ENCODE measurements around the gene NSMF.
"Not testable (repeated sequence)": the region's sequence is repeated elsewhere in the genome, so short reads cannot be mapped to it uniquely, and the experiment has no call there.

Gene NSMF

DNA sequence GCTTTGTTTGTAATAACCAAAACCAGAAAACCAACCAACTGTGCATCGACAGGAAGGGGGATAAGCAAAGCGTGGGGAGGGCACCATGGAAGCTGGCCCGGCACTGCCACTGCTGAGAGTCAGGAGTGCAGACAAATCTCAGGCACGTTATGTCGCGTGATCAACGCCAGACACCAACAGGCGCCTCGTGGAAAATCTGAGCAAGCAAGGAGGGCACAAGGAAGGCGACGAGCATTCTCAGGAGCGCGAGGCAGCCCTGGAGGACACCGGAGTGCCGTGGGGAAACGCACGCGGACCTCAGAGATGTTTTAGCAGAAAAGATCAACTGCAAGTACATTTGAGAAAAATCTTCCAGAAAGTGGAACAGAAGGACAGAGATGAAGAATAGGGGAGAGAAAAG is 15.1 kb upstream of the NSMF start:
- DNase-seq: no peak

DNA sequence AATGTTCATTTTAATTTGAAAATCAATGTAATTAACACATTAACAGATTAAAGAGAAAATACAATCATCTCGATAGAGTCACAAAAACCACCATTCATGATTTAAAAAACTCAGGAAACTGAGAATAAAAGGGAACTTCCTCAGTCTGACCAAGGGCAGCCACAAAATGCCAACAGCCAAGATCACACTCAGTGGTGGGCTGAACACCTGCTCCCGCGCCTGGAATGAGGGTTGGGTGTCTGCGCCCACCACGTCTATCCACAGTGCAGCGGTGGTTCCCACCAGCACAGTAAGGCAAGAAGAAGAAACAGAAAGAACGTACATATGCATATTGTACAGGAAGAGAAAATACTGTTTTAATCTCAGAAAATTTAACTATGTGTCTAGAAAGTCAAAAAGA is 11.7 kb upstream of the NSMF start:
- no peak for DNase-seq

DNA sequence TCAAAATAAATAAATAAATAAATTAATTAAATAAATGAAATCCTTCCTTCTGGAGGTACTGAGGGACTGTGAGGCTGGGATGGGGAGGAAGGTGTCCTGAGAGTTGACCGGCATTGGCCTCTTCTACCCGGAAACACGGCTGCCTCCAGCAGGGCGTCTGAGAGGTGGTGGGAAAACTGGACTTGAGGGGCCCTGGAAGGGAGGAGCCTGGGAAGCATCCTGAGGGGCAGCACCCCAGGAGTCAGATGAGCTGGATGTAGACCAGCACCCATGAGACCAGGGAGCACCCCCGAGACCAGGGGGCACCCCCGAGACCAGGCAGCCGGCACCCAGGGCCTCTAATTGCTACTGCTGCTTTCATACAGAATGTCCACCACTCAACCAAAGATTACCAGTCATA is 8.8 kb upstream of the NSMF start:
- no peak for DNase-seq

DNA sequence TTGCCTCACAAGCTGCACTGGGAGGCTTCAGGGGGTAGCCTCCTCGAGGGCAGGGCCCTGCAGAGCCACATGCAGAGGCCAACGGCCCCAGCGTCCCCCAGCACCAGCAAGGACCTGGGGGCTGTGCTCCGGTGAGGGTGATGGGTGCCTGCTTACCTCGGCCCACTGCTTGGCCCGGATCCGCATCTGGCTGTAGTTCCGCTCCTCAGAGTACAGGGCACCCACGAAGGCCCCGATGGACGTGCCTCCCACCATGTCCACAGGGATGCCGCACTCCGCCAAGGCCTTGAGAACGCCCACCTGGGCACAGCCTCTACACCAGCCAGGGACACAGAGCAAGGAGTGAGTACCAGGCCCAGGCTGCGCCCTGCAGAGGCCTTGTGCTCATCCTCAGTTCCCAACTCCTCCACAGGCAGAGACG is 8.0 kb upstream of the NSMF start:
- no peak for DNase-seq

DNA sequence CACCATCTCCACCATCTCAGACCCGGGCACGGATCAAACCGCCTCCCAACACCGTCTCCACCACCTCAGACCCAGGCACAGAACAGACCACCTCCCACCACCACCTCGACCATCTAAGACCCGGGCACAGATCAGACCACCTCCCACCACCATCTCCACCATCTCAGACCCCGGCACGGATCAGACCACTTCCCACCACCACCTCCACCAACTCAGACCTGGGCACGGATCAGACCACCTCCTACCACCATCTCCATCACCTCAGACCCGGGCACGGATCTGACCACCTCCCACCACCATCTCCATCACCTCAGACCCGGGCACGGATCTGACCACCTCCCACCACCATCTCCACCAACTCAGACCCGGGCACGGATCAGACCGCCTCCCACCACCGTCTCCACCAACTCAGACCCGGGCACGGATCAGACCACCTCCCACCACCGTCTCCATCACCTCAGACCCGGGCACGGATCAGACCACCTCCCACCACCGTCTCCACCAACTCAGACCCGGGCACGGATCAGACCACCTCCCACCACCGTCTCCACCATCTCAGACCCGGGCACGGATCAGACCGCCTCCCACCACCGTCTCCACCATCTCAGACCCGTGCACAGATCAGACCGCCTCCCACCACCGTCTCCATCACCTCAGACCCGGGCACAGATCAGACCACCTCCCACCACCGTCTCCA is 7.4 kb upstream of the NSMF start:
- not testable (repeated sequence) for DNase-seq

DNA sequence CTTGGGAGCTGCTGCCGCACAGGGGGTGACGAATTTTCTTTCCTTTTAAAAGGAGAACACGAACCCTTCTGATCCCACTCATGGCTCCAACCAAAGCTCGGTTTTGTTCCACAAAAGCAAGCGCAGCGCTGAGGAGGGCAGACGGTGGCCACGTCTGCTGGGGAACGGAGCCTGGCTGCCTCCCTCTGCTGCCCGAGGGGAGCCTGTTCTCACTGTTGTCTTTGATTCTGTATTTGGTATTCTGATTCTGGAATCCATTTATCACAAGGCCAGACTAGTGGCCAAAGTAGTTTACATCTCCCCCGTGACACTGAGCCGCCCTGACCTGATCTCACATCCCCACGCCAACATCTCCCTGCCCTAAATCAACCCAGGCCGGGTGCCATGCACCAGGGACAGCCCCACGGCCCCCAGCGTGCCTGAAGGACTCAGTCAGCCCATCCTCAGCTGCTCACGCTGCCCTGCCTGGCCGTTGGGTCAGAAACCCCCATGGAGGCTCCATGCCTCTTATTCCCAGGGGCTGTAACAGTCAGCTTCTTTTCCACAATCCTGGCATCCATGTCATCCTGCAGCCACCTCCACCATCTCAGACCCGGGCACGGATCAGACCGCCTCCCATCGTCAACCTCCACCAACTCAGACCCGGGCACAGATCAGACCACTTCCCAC is 6.7 kb upstream of the NSMF start:
- DNase-seq: no peak

DNA sequence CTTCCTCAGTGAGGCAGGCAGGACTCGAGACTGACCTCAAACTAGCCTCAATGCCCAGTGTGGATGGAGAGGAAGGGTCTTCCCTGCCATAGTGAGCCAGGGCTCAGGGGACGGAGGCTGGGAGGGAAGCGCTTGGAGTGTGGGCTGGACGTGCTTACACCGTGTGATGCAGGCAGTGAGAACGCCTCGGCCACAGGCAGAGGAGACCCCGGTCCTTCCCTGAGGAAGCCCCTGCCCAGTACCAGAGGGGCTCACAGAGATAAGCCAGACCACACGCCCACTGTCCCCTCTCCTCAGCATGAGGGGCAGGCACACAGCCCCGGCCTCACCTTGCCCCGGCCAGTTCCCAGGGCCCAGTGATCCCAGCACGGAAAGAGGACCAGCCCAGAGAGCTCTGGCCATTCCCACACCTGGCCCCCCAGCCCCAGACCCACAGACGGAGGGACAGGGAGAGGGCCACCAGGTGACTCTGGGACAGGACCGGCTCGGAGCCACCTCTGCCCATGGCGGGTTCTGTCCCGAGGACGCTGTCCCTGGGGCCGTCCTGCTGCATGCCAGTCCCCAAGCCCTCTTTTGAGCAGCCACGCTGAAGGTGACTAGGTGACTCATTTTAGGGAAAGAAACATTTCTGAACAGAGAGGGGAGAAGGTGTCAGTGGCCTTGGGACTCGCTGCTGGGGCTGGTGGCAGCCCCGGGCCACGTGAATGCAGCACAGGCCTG is 6.0 kb upstream of the NSMF start:
- DNase-seq: no peak

DNA sequence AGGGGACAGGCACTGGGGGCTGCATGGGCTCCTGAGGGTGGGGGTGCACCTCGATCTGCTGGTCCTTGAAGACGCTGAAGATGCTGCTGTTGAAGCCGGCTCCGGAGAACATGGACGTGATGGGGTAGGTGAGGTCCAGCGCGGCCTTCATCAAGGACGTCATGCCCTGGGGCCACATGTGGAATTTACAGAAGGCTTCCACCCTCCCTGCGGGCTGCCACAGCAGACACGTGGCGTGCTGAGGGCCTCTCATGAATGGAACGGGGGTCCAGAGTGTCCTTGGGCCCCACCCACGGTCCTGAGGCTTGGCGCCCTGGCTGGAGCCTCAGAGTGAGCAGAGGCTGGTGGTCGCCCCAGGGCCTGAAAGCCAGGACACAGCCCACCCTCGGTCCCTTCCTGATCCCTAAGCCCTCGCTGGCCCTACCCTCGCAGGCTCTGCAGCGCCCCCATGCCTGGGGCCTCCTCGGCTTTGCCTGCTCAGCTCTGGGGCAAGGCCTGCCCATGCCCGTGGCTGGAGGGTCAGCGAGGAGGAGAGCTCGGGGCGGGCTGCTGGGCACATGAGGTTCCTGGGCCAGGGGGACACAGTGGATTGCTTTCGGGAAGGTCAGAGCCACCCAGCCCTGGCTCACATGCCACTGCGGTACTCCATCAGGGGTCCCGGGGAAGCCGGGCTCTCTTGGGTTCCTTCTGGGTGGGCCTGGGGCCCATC is 5.3 kb upstream of the NSMF start:
- no peak for DNase-seq

DNA sequence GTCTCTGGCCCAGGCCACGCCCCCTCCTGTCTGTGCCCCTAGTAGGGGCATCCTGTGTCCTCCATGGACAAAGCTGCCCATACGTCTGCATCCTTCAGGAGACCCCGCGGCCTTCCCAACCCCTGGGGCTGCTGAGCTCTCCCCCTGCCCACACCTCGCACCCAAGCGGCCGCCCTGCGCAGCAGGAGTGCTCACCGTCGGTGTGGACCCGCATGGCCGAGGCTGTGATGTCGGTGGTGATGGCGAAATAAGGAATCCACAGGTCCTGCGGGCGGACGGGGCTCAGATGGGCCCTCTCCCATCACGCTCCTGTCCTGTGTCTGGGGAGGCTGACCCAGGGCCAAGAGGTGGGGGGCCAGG is 4.8 kb upstream of the NSMF start:
- DNase-seq: no peak

DNA sequence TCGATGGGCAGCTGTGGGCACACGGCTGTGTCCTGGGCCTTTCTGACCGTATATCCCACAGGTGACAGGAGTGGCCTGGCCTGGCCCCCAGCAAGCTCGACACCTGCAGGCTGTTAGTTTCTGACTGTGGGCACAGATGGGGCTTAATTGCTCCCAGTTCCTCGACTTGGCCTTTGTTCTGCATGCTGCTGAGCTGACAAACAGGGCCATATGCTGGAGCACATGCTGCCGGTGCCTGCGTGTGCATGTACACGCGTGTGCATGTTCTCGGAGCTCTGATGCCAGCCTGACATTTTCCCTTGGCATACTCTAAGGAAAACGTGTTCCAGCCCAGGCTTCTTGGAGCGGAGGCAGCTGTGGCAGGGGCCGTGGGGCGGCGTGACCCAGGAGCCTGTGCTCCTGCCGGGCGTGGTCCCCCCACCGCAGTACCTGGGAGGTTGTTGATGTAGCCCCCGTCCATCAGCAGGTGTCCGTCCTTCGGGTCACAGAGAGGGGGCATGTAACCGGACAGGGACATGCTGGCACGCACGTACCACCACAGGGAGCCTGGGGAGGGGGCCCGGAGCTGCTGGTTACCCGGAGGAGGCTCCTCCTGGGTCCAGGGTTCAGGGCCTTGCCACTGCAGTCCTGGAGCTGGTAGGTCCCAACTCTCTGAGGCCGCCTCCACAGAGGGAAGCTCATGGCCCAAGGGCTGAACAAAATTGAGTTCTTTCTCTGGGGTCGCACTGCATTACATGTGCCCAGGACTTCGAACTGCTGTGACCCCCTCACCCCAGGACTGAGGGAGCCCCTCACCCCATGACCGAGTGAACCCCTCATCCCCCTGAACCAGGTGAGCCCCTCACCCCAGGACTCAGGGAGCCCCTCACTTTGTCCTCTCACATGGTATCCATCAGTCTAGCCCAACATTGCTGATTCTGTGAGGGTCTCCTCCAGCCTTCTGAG is 4.1 kb upstream of the NSMF start:
- DNase-seq: no peak

DNA sequence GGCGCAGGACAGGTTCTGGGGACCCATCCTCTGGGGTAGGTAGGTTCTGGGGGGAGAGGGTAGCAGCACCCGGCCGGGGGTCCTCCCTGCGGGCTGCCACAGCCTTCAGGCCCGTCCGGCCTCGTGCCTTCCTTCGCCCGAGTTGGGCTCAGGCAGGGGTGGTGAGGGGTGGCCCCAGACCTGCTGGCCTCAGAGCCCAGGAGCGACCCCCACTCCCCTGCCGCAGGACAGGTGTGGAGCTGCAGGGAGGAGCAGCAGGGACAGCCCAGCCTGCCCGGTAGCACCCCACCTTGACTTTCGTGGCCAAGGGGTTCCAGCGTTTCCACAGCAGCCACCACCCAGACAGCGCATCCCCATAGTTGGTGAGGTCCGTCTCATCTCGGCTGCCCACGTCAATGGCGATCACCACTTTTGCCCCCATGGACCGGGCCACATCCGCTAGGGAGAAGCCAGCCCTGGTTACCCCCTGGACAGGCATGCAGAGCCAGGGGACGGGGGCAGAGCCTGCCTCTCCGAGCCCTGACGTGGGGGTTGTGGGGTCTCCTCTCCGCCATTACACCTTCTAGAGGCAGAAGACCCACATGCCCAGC is 3.4 kb upstream of the NSMF start:
- no peak for DNase-seq

DNA sequence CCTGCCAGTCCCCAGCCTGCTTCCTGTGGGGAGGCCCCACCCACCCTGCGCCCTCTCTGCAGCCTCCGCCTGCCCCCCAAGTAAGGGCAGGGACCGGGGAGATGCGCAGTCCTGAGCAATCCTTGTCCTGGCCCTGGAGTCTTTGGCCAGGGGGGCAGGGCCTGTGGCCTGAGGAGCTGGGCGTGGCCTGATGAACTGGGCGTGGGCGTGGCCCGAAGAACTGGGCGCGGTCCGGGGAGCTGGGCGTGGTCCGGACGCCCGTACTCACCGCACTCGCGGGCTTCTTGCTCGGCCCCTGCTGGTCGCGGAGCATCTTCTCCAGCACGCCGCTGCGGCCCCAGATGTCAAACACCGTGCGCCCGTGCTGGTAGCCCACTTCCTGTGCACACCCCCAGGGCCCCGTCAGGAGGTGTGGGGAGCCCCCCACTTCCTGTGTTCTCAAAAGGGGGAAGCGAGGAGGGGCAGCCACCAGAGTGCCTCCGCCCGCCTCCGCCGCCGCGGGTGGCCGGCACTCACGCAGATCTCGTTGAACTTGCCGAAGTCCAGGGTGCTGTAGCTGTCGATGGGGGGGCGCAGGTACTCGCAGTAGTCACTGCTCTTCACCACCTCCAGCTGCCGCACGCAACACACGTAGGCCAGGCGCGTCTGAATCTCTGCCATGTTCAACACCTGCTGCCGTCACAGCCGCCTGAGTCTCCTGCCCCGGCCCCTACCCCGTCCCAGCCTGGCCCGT is 2.7 kb upstream of the NSMF start:
- peak; percentile 79 for DNase-seq

DNA sequence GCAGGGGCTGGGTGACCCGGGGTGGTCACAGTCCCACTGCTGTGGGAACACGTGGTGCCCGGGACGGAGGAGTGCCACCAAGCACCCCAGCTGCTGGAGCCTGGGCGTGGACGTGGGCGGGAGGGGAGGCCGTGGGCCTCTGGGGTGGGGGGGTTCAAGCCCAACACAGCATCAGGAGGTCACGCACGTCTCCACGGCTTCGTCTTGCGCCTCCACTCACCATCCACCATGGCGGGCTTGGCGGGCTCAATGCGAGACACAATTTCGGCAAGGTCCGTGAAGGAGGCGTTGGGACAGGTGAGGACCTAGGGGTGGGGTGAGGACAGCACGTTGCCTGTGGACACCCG is 2.2 kb upstream of the NSMF start:
- no peak for DNase-seq

DNA sequence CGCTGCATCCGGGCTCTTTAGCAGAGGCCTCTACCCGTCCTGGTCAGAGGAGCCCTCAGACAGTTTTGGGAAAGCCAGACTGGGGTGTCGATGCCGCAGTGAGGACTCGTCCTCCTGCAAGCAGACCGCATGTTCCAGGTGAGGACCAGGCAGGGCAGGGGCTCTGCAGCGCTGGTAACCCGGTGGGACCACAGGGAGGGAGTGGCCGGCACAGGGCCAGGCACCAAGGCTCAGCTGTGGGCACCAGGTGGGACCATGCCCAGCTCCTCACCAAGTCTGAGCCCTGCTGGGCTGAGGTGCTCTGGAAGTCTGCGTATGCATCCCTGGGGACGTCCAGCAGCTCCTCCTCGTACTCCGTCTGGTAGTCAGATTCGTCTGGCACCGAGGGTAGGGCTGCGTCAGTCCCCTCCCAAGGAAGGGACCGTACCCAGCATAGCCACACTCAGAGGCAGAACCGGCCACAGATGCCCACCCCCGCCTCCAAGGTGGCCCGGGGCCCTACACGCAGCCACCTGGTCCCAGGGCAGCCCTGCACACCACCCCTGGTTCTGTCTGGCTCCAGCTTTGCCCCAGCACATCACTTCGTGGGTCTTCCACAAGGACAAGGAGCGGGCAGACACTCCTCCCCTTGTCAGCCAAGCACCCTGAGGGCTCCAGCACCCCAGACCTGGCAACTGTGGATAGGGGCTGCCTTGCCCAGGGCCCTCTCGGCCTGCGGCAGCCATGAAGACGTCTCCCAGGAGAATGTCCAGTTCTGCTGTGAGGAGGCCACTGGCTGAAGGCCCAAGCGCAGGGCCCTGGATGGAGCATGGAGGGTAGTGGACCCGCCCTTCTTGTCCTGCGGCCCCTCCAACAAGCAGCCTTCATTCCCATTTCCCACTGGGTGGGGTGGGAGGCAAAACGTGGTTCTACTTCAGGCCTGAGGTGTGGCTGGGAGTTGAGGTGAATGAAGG is 1.5 kb upstream of the NSMF start:
- DNase-seq: no peak

DNA sequence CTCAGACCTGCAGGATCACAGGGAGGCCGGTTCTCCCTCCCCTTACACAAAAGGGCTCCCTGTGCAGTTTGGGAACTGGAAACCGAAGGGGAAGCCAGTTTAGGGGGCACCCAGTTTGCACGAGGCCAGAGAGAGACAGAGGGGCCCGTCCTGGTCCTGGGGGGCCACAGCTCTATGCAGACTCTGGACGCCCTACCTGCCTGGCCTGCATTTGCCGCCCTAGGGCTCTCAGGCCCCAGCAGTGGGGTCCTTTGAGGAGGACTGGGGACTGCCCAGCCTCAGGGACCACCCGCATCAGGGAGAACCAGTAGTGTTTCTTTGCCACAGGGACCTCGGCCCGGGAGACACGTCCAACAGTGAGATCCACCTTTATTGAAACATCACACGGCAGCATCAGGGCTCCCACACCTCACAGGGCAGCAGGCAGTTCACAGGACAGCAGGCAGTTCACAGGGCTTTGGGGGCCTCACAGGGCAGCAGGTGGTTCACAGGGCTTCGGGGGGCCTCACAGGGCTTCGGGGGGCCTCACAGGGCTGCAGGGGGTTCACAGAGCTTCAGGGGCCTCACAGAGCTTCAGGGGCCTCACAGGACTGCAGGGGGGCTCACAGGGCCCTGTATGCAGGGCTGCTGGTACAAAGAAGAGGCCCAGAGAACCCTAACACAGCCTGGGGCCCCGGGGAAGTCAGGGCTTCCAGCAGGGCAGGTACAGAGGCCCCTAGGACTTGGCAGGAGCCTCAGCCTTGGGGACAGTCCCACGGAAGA is 648 bp upstream of the NSMF start:
- no peak for DNase-seq

DNA sequence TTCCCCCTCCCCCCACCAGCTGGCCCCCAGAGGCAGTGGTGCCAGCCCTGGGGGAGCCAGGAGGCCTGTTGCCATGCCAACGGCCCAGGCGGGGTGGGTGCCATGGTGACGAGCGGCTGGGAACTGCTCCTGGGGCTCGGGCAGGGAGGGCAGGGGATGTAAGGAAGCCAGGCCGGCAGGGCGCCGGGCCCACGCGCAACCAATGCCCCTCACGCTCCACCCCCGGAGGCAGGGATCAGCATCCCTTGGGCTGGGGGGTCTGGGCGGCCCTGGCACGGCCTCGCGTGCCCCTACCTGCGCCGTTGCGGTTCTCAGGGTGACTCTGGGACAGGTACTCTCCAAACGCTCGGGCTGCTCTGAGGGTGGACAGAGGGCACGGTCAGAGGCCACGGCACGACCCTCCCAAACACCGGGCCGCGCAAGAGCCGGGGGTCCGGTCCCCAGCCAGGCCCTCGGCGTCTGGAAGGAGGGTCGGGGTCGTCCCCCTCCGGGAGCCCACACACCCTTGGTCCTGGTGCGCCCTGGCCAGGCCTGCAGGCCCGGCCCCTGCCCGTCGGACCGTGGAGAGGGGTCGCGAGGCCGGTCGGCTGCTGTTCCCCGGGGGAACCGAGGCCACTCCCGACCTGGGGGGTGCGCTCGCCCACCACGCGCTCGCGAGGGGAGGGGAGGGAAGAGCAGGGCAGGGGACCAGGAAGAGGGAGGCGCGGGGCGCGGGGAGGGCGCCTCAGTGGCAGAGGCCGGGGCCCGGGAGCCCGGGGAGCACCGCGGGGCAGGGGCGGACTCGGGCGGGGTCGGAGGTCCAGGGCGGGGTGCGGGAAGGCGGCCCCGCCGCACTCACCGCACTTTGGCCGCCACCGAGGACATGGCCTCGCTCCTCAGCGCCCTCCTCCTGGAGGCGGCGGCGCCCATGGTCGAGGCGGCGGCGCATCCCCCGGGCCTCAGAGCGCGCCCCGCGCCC is 661 bp downstream of the NSMF start:
- peak; percentile 37 for DNase-seq

DNA sequence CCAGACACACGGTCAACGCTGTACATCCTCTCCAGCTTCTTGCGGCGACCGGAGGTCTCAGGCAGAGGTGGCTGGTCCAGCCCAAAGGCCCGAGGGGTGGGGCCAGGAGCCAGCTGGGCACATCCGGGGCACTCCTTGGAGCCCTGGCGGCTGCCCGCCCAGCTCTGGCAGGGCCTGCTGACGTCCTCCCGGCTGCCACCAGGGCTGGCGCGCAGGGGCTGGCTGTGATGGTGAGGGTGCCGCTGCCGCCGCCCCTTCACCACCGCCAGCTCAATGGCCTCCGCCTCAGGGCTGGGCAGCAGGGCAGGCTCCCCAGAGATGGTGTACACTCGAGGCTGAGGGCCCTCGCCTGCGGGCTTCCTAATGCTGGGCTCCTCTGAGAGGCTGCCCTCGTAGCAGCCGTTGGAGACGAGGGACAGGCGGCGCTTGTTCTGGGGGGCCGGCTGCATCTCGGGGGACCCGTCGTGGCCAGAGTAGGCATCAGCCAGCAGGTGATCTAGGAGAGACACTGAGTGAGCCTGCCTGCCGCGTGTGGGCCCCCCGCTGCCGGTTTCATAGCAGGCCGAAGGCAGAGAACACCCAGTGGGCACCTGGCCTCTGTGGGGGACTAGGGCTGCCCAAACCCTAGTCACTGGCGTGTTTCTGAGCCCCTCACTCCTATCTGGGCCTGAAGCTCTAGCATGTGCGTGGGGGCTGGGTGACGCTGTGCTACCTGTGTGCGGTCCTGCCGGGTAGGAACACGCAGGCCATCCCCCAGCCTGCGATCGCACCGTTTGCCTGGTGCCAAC is 1.5 kb downstream of the NSMF start:
- DNase-seq: no peak
